ENCODE data around the gene CUEDC1.

DNA sequence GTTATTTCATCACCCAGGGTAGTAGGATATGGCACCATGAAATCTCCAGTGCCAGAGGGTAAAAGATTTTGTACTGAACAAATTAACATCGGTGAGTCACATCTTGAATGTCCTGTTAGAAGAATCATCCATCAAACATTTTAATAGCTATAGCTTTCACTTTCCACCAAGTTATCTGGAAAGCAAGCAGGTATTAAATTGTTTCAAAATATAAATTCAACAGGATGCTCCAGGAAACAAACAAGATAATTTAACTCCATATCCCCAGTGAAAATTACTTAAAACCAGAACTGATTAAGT, 30.4 kb upstream of the CUEDC1 start:
- TF ChIP-seq POLR2A (IDR thresholded peaks at IDR 0.05): peak; percentile 5
- TF ChIP-seq, protein P1, sequence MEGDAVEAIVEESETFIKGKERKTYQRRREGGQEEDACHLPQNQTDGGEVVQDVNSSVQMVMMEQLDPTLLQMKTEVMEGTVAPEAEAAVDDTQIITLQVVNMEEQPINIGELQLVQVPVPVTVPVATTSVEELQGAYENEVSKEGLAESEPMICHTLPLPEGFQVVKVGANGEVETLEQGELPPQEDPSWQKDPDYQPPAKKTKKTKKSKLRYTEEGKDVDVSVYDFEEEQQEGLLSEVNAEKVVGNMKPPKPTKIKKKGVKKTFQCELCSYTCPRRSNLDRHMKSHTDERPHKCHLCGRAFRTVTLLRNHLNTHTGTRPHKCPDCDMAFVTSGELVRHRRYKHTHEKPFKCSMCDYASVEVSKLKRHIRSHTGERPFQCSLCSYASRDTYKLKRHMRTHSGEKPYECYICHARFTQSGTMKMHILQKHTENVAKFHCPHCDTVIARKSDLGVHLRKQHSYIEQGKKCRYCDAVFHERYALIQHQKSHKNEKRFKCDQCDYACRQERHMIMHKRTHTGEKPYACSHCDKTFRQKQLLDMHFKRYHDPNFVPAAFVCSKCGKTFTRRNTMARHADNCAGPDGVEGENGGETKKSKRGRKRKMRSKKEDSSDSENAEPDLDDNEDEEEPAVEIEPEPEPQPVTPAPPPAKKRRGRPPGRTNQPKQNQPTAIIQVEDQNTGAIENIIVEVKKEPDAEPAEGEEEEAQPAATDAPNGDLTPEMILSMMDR (IDR thresholded peaks at IDR 0.05): no peak

Measured in prostate gland (tissue), 2 donors.